HCEC 1CT (cell line): ENCODE measurements around the gene GOLGA8B.
"Not testable (repeated sequence)": the region's sequence is repeated elsewhere in the genome, so short reads cannot be mapped to it uniquely, and the experiment has no call there.

Experiments used
- DNase-seq: peaks from one replicate; pipeline ENCODE4 v3.0.0-alpha.2; 2017

Gene GOLGA8B

GRCh38 chr15:34583399-34584329 is at the start of gene GOLGA8B:
Gene GOLGA8B (minus strand): TSS chr15:34583651. CDS start chr15:34535912, 47,739 bp downstream.
- DNase-seq, result peak; percentile 8

- not testable (repeated sequence) for DNase-seq
These were observed 49.7 kb upstream of the GOLGA8B start for GRCh38 chr15:34633165-34633564.

GRCh38 chr15:34628577-34629152 is 45.2 kb upstream of the GOLGA8B start:
- DNase-seq, result peak; percentile 83

- no peak for DNase-seq
These were observed 41.6 kb upstream of the GOLGA8B start for GRCh38 chr15:34625007-34625406.

- DNase-seq, result peak; percentile 70
These were observed 38.2 kb upstream of the GOLGA8B start for GRCh38 chr15:34621675-34622074.

- DNase-seq, result peak; percentile 60
These were observed 37.4 kb upstream of the GOLGA8B start for GRCh38 chr15:34620814-34621213.

- DNase-seq, result no peak
These were observed 36.7 kb upstream of the GOLGA8B start for GRCh38 chr15:34620142-34620541.

- no peak for DNase-seq
These were observed 35.7 kb upstream of the GOLGA8B start for GRCh38 chr15:34619151-34619550.

GRCh38 chr15:34618073-34618472 is 34.6 kb upstream of the GOLGA8B start:
- no peak for DNase-seq

- DNase-seq, result peak; percentile 23
These were observed 33.2 kb upstream of the GOLGA8B start for GRCh38 chr15:34616613-34617012.

- no peak for DNase-seq
These were observed 30.5 kb upstream of the GOLGA8B start for GRCh38 chr15:34613997-34614396.

- DNase-seq, result no peak
These were observed 29.9 kb upstream of the GOLGA8B start for GRCh38 chr15:34613301-34613700.

GRCh38 chr15:34610354-34610753 is 26.9 kb upstream of the GOLGA8B start:
- peak; percentile 34 for DNase-seq

- no peak for DNase-seq
These were observed 25.9 kb upstream of the GOLGA8B start for GRCh38 chr15:34609102-34610057.

GRCh38 chr15:34608517-34608916 is 25.1 kb upstream of the GOLGA8B start:
- no peak for DNase-seq

- DNase-seq, result no peak
These were observed 24.4 kb upstream of the GOLGA8B start for GRCh38 chr15:34607832-34608231.

GRCh38 chr15:34606545-34606944 is 23.1 kb upstream of the GOLGA8B start:
- DNase-seq, result no peak

GRCh38 chr15:34606131-34606530 is 22.7 kb upstream of the GOLGA8B start:
- no peak for DNase-seq

GRCh38 chr15:34603095-34603494 is 19.6 kb upstream of the GOLGA8B start:
- no peak for DNase-seq

GRCh38 chr15:34600923-34601322 is 17.5 kb upstream of the GOLGA8B start:
- DNase-seq, result no peak

- DNase-seq, result no peak
These were observed 15.5 kb upstream of the GOLGA8B start for GRCh38 chr15:34598799-34599585.

GRCh38 chr15:34597316-34597715 is 13.9 kb upstream of the GOLGA8B start:
- DNase-seq, result no peak
